Stimulated activated naive CD8-positive, alpha-beta T cell treated with anti-CD3 and anti-CD28 coated beads, Interleukin-15, amount 100 ng/mL, for 72 hours (primary cell): ENCODE measurements around the gene ARHGAP5.
A peak's percentile ranks its signal among the peaks of the same experiment; 100 is the strongest.

ENCODE experiments used
- ATAC-seq: fragments of 150-1000 bp; cut with Tn5 transposase; 2 replicates; pipeline ENCODE4 v1.10.0; 2021; ENCODE audit warnings: mild to moderate bottlenecking, moderate library complexity
- DNase-seq, 2 donors: peaks; one replicate each; pipeline ENCODE4 v3.0.0; 2021 to 2022
- H3K27ac Mint-ChIP-seq, 2 donors: one replicate each; pipeline ENCODE4 v1.8.0; 2022; ENCODE audit warnings: mild to moderate bottlenecking in 2 of 2, mixed read lengths in 2 of 2, moderate library complexity in 2 of 2
- H3K27me3 Mint-ChIP-seq: one replicate; pipeline ENCODE4 v1.8.0; 2022; ENCODE audit warnings: mixed read lengths
- H3K4me1 Mint-ChIP-seq: one replicate; pipeline ENCODE4 v1.8.0; 2022; ENCODE audit warnings: mild to moderate bottlenecking, mixed read lengths
- H3K4me3 Mint-ChIP-seq, 2 donors: one replicate each; pipeline ENCODE4 v1.8.0; 2022; ENCODE audit warnings: mild to moderate bottlenecking in 2 of 2, mixed read lengths in 2 of 2, moderate library complexity in 1 of 2
- H3K9me3 Mint-ChIP-seq, 2 donors: one replicate each; pipeline ENCODE4 v1.8.0; 2022; ENCODE audit warnings: mixed read lengths in 2 of 2

ARHGAP5 gene

GRCh38 chr14:32068708-32069107 is 8.4 kb upstream of the ARHGAP5 start:
- no peak for ATAC-seq
- Mint-ChIP-seq H3K27me3 (no peaks in the 10 kb centered on the region), H3K9me3 (no peaks in the 10 kb centered on the region), H3K4me3 (no peak overlapping the region), H3K27ac (no peak overlapping the region), H3K4me1 (peaks cover 2% of the 10 kb centered on the region)
- no peak for DNase-seq

DNA sequence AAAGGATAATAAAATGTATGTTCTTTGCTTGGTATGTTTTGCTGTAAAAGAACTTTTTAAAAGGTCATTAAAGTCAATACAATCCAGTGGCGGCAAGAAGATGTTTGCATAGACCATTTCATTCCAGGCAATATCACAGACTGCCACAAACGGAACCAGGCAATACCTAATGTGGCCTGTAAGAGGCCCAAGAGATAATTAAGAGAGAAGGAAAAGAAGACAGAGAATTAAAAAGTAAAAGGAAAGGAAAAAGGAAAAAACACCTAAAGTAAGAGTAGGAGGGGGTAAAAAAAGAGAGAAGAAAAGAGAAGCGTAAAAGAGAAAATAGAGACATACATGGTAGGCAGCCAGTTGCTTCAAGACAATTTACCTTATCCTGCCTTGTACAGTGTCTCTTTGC is 6.8 kb upstream of the ARHGAP5 start:
- H3K4me1 Mint-ChIP-seq = peaks cover 4% of the 10 kb centered on the region

GRCh38 chr14:32072676-32073075 is 4.4 kb upstream of the ARHGAP5 start:
- Mint-ChIP-seq H3K4me3 (no peak overlapping the region), H3K4me1 (peaks cover 12% of the 10 kb centered on the region), H3K27ac (no peak overlapping the region), H3K9me3 (no peaks in the 10 kb centered on the region), H3K27me3 (no peaks in the 10 kb centered on the region)
- ATAC-seq (no peak), DNase-seq (no peak)

More for the DNA sequence above, 6.8 kb upstream of the ARHGAP5 start:
- Mint-ChIP-seq H3K27ac (no peak overlapping the region), H3K27me3 (no peaks in the 10 kb centered on the region), H3K4me3 (no peak overlapping the region), H3K9me3 (no peaks in the 10 kb centered on the region)
- no peak for DNase-seq
- no peak for ATAC-seq

DNA sequence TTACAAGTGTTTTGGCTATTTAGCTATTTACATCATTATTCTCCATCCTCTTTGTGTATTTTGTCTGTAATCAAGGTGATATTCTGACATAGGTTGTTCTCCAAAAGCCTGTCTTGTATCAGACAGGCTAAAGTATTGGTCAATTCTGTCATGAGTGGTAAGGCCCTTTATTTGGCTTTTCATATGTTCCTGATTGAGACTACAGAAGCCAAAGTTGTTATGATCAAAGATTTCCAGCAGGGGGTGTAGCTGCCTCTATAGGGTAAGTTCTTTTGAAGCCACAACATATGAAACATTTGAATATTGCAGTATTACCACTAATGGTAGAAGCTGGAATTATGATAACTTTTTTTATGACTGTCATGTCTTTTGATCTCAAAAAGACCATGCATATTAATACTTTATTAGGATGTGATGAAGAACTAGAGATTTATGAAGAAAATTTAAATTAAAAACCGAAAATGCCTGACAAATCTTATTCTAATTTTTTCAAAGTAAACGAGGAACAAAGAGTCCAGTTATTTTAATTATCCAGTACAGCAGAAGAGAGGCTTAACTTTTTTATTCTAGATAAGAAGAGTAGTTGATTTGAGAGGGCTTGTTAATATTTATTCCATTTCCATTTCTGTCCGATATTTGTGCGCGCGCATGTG is 3.4 kb upstream of the ARHGAP5 start:
- Mint-ChIP-seq H3K27me3 (no peaks in the 10 kb centered on the region), H3K27ac (no peak overlapping the region), H3K4me3 (no peak overlapping the region), H3K4me1 (peaks cover 12% of the 10 kb centered on the region), H3K9me3 (no peaks in the 10 kb centered on the region)
- DNase-seq = peak; percentile 45 to 53
- no peak for ATAC-seq

DNA sequence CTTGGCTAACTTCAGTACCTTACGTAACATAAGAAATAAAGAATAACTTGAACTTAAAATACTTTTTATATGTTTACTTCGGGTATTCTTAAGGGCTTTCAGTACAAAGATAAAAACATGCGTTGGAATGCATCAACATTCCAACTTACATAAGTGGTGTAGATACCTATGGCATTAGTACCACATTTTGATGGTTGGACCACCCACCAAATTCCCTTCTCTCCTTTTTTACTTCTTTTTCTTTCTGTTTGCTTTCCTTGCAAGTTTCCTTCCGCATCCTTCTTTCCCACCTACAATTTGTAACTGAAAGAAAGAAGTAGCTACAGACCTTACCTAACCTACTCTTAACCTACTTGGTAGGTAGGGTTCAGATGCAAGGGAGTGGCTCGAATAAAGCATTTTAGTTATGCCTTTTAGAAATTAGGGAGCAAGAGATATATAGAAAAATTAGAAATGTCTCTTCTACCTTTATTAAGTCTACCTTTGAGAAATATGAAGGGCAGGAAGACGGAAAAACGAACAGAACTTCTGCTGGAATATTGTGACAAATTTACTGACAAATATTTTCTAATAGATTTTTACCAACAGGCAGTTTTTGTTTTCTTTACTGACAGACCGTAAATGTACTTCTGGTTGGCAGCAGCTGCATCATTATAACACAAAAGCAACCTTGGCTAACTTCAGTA is 2.1 kb upstream of the ARHGAP5 start:
- DNase-seq (no peak), ATAC-seq (no peak)
- Mint-ChIP-seq H3K4me1 (peaks cover 22% of the 10 kb centered on the region), H3K9me3 (no peaks in the 10 kb centered on the region), H3K27ac (no peak overlapping the region), H3K27me3 (no peaks in the 10 kb centered on the region), H3K4me3 (no peak overlapping the region)

GRCh38 chr14:32075672-32076277 is 1.3 kb upstream of the ARHGAP5 start:
- Mint-ChIP-seq H3K27ac (peak overlapping the region; percentile 78 to 89), H3K9me3 (no peaks in the 10 kb centered on the region), H3K27me3 (no peaks in the 10 kb centered on the region), H3K4me1 (peaks cover 28% of the 10 kb centered on the region), H3K4me3 (peak overlapping the region; percentile 90 to 91)
- DNase-seq = peak in 1 of 2 donors; percentile 8
- peak; percentile 47 for ATAC-seq

DNA sequence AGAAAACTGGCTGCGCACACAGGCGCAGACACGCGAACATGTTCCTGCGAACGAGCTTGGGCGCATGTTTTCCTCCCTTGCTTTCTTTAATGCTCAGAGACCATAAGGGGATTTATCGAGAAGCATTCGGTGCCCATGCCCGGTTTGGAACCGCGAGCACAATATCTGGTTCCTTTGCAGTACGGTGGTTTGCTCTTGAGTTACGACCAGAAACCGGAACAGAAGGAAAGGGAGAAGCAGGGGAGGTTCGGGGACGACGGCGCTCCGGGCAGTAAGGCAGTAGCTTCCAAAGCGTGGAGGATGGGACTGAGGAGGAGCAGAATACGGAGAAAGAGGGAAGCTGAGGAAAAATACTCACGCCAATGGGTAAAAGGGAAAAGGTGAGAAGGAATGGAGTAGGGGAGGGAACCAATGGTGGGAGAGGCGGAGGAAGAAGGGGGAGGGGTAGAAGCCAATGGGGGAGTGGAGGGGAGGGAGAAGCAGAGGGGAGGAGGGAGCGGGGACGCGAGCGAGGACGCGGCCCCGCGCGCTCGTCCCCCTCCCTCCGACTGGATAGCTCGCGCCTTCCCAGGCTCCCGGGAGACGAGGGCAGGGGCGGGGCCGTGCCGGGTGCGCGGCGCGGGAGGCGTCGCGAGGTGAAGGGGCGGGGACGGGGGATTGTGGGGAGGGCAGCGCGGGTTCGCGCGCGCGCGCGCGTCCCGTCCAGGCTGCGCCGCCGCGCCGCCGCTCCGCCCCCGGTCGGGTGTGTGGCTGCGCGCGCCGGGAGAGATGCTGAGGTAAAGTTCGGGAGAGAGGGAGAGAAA is 625 bp upstream of the ARHGAP5 start:
- peak; percentile 71 for ATAC-seq

DNA sequence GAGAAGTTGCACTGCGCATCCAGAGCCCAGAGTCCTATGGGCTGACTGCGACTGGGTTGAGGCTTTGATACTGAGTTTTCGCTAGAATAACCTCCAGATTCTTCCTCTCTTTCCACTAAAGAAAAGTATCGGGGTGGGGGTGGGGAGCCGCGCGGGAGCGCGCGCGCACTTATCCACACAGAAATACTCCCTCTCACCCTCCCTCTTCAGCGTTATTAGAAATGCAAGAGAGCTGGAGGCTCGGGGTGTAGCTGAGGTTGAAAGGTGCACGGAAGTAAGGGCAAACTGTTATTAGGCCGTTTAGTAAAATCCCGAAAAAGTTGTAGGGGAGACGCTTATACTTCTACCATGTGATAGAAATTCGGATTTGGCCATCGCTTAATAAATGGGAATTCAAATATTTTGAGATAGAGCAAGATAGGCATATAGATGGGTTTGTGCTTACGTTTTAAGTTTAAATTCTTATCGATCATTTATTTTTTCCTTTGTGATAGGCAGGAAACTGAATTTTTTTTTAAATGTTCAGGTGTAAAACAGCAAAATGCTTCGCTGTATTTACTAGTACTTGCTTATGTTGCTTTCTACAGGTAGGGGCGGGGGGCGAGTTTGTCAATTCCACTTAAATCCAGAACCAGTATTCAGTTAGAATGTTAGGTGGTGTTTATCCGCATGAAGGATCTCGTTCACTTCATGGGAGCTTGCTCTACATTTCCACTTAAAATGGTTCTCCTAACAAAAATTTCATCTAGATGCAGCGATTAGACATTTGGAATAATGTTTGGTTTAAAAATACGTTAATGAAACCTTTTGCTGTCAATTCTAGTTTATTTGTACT is 1.1 kb downstream of the ARHGAP5 start:
- H3K4me1 Mint-ChIP-seq = peaks cover 41% of the 10 kb centered on the region
- DNase-seq (no peak), ATAC-seq (no peak)
- H3K4me3 Mint-ChIP-seq = peak overlapping the region; percentile 90 to 91
- H3K27ac Mint-ChIP-seq = peak overlapping the region; percentile 97 to 98
- H3K9me3 Mint-ChIP-seq = no peaks in the 10 kb centered on the region
- H3K27me3 Mint-ChIP-seq = no peaks in the 10 kb centered on the region

More for the DNA sequence above, 625 bp upstream of the ARHGAP5 start:
- Mint-ChIP-seq H3K4me3 (peak overlapping the region; percentile 90 to 91), H3K27ac (peak overlapping the region; percentile 78 to 89), H3K27me3 (no peaks in the 10 kb centered on the region), H3K4me1 (peaks cover 34% of the 10 kb centered on the region), H3K9me3 (no peaks in the 10 kb centered on the region)
- peak; percentile 76 to 78 for DNase-seq

- peak; percentile 60 for ATAC-seq
These were observed 1.7 kb downstream of the ARHGAP5 start for GRCh38 chr14:32078858-32079216.

DNA sequence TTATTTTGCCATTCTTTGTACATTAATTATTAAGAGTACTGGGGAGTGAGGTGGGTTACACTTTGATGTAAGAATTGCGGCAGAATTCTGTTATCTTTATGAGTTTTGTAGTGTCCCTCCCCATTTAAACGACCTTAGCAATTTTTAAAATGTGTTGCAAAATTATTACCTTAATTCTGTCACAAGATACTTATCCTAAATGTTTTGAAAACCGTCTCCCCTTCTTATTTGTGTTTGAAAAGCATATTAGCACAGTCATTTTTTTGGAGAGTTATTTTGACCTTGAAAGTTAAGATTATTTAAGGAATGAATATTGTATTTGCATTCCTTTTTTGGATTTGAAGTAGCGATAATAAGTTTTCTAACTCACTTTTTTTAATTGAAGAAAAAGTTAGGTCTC is 2.2 kb downstream of the ARHGAP5 start:
- Mint-ChIP-seq H3K4me1 (peaks cover 40% of the 10 kb centered on the region), H3K27me3 (no peaks in the 10 kb centered on the region), H3K9me3 (no peaks in the 10 kb centered on the region), H3K4me3 (peak overlapping the region; percentile 90 to 91), H3K27ac (peak overlapping the region in 1 of 2 donors; percentile 40)
- DNase-seq (no peak), ATAC-seq (no peak)

More at GRCh38 chr14:32078858-32079216, 1.7 kb downstream of the ARHGAP5 start:
- Mint-ChIP-seq H3K4me1 (peaks cover 42% of the 10 kb centered on the region), H3K27me3 (no peaks in the 10 kb centered on the region), H3K4me3 (peak overlapping the region; percentile 90 to 91), H3K9me3 (no peaks in the 10 kb centered on the region), H3K27ac (peak overlapping the region in 1 of 2 donors; percentile 5)
- peak in 1 of 2 donors; percentile 16 for DNase-seq

GRCh38 chr14:32080001-32080510 is 3.0 kb downstream of the ARHGAP5 start:
- Mint-ChIP-seq H3K4me1 (peaks cover 45% of the 10 kb centered on the region), H3K27me3 (no peaks in the 10 kb centered on the region), H3K9me3 (no peaks in the 10 kb centered on the region), H3K4me3 (no peak overlapping the region), H3K27ac (no peak overlapping the region)
- no peak for ATAC-seq
- DNase-seq = no peak

DNA sequence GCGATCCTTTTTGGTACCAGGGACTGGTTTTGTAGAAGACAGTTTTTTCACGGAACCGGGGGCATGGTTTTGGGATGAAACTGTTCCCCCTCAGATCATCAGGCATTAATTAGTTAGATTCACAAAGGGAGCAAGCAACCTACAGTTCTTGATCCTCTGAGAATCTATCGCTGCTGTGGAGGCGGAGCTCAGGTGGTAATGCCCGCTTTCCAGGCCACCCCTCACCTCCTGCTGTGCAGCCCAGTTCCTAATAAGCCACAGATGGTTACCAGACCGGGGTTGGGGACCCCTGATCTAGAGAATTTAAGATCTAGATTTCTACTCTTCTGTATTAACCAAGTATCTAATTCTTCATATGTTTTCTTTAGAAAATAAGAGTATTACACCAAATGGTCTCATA is 4.8 kb downstream of the ARHGAP5 start:
- no peak overlapping the region for H3K4me3 Mint-ChIP-seq
- ATAC-seq = no peak
- no peaks in the 10 kb centered on the region for H3K27me3 Mint-ChIP-seq
- H3K9me3 Mint-ChIP-seq = no peaks in the 10 kb centered on the region
- DNase-seq = no peak
- no peak overlapping the region for H3K27ac Mint-ChIP-seq
- H3K4me1 Mint-ChIP-seq = peaks cover 46% of the 10 kb centered on the region

DNA sequence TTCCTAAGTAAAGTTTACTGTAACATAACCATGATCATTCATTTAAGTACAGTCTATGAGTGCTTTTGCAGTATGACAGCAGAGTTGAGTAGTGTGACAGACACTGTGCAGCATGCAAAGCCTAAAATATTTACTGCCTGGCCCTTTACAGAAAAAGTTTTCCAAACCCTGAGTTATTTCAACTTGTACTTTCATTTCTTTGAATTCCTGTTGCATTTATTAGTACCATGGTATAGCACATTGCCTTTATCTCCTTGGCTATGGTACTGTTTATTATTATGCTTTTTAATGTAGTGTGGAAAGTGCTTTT is 6.2 kb downstream of the ARHGAP5 start:
- H3K4me1 Mint-ChIP-seq = peaks cover 46% of the 10 kb centered on the region
- no peaks in the 10 kb centered on the region for H3K27me3 Mint-ChIP-seq
- H3K4me3 Mint-ChIP-seq = no peak overlapping the region
- ATAC-seq (no peak), DNase-seq (no peak)
- no peaks in the 10 kb centered on the region for H3K9me3 Mint-ChIP-seq
- no peak overlapping the region for H3K27ac Mint-ChIP-seq

GRCh38 chr14:32083789-32084188 is 6.7 kb downstream of the ARHGAP5 start:
- Mint-ChIP-seq H3K27me3 (no peaks in the 10 kb centered on the region), H3K27ac (no peak overlapping the region), H3K4me1 (peaks cover 44% of the 10 kb centered on the region), H3K9me3 (no peaks in the 10 kb centered on the region), H3K4me3 (no peak overlapping the region)
- DNase-seq = no peak
- no peak for ATAC-seq
